Effector memory CD8-positive, alpha-beta T cell (primary cell): Measurements from ENCODE around the gene SESTD1.
"Not testable (repeated sequence)": the region's sequence is repeated elsewhere in the genome, so short reads cannot be mapped to it uniquely, and the experiment has no call there.

Experiments
- ATAC-seq: fragments of 150-1000 bp; cut with Tn5 transposase; replicated peaks from 2 replicates; pipeline ENCODE4 v1.10.0; 2021; ENCODE audit warnings: mild to moderate bottlenecking, moderate library complexity
- DNase-seq, 3 experiments: peaks; one replicate each; pipeline ENCODE4 v3.0.0; 2021
- H3K27ac Mint-ChIP-seq, 2 donors: one replicate each; pipeline ENCODE4 v1.8.0; 2022; ENCODE audit warnings: mild to moderate bottlenecking in 2 of 2, mixed read lengths in 2 of 2, moderate library complexity in 2 of 2
- H3K27me3 Mint-ChIP-seq, 2 donors: one replicate each; pipeline ENCODE4 v1.8.0; 2022; ENCODE audit warnings: mixed read lengths in 2 of 2
- H3K36me3 Mint-ChIP-seq: one replicate; pipeline ENCODE4 v1.8.0; 2022; ENCODE audit warnings: mild to moderate bottlenecking, moderate library complexity, mixed read lengths; ENCODE audit not compliant: insufficient read depth
- H3K4me1 Mint-ChIP-seq, 2 donors: one replicate each; pipeline ENCODE4 v1.8.0; 2022; ENCODE audit warnings: low read depth in 2 of 2, mixed read lengths in 2 of 2
- H3K4me3 Mint-ChIP-seq, 2 donors: one replicate each; pipeline ENCODE4 v1.8.0; 2022; ENCODE audit warnings: mild to moderate bottlenecking in 2 of 2, mixed read lengths in 2 of 2, moderate library complexity in 2 of 2
- H3K9me3 Mint-ChIP-seq, 2 donors: one replicate each; pipeline ENCODE4 v1.8.0; 2022; ENCODE audit warnings: mixed read lengths in 2 of 2

Gene SESTD1

GRCh38 chr2:179081954-179082353 is 182.7 kb downstream of the SESTD1 start:
- no peaks in the 10 kb centered on the region for H3K4me1 Mint-ChIP-seq
- no peak overlapping the region for H3K27ac Mint-ChIP-seq
- H3K9me3 Mint-ChIP-seq = peaks cover 0 to 7% of the 10 kb centered on the region in 2 donors
- ATAC-seq = no peak
- no peak overlapping the region for H3K4me3 Mint-ChIP-seq
- no peaks in the 10 kb centered on the region for H3K27me3 Mint-ChIP-seq
- H3K36me3 Mint-ChIP-seq = no peaks in the 10 kb centered on the region
- DNase-seq = no peak

GRCh38 chr2:179072527-179072926 is 192.1 kb downstream of the SESTD1 start:
- no peak overlapping the region for H3K4me3 Mint-ChIP-seq
- no peak overlapping the region for H3K27ac Mint-ChIP-seq
- H3K4me1 Mint-ChIP-seq = no peaks in the 10 kb centered on the region
- H3K27me3 Mint-ChIP-seq = no peaks in the 10 kb centered on the region
- peaks cover 0 to 4% of the 10 kb centered on the region in 2 donors for H3K9me3 Mint-ChIP-seq
- DNase-seq (no peak), ATAC-seq (no peak)
- no peaks in the 10 kb centered on the region for H3K36me3 Mint-ChIP-seq

- no peak for ATAC-seq
- no peaks in the 10 kb centered on the region for H3K36me3 Mint-ChIP-seq
- DNase-seq = no peak
- no peaks in the 10 kb centered on the region for H3K27me3 Mint-ChIP-seq
- no peak overlapping the region for H3K4me3 Mint-ChIP-seq
- no peaks in the 10 kb centered on the region for H3K4me1 Mint-ChIP-seq
- H3K27ac Mint-ChIP-seq = no peak overlapping the region
- H3K9me3 Mint-ChIP-seq = peaks cover 0 to 4% of the 10 kb centered on the region in 2 donors
Measured at GRCh38 chr2:179071810-179072355, 192.7 kb downstream of the SESTD1 start.

- no peak for ATAC-seq
- Mint-ChIP-seq H3K27ac (no peak overlapping the region), H3K27me3 (no peaks in the 10 kb centered on the region), H3K9me3 (peaks cover 0 to 4% of the 10 kb centered on the region in 2 donors), H3K36me3 (no peaks in the 10 kb centered on the region), H3K4me1 (no peaks in the 10 kb centered on the region), H3K4me3 (no peak overlapping the region)
- DNase-seq = no peak
Measured at GRCh38 chr2:179070895-179071294, 193.7 kb downstream of the SESTD1 start.

- H3K27ac Mint-ChIP-seq = no peak overlapping the region
- H3K9me3 Mint-ChIP-seq = peaks cover 0 to 4% of the 10 kb centered on the region in 2 donors
- no peak overlapping the region for H3K4me3 Mint-ChIP-seq
- no peaks in the 10 kb centered on the region for H3K27me3 Mint-ChIP-seq
- no peaks in the 10 kb centered on the region for H3K4me1 Mint-ChIP-seq
- no peak for DNase-seq
- no peaks in the 10 kb centered on the region for H3K36me3 Mint-ChIP-seq
- no peak for ATAC-seq
Measured at GRCh38 chr2:179069685-179070084, 194.9 kb downstream of the SESTD1 start.

- Mint-ChIP-seq H3K4me1 (no peaks in the 10 kb centered on the region), H3K4me3 (no peak overlapping the region), H3K9me3 (peaks cover 0 to 4% of the 10 kb centered on the region in 2 donors), H3K27ac (no peak overlapping the region), H3K27me3 (no peaks in the 10 kb centered on the region), H3K36me3 (no peaks in the 10 kb centered on the region)
- ATAC-seq (no peak), DNase-seq (no peak)
Measured at GRCh38 chr2:179068991-179069643, 195.5 kb downstream of the SESTD1 start.

- H3K36me3 Mint-ChIP-seq = peaks cover 2% of the 10 kb centered on the region
- no peak overlapping the region for H3K4me3 Mint-ChIP-seq
- ATAC-seq = no peak
Measured at GRCh38 chr2:179059026-179059700, 205.5 kb downstream of the SESTD1 start.

GRCh38 chr2:179057737-179058136 is 206.9 kb downstream of the SESTD1 start:
- H3K27me3 Mint-ChIP-seq = no peaks in the 10 kb centered on the region
- no peaks in the 10 kb centered on the region for H3K4me1 Mint-ChIP-seq
- ATAC-seq (no peak), DNase-seq (no peak)
- peaks cover 0 to 5% of the 10 kb centered on the region in 2 donors for H3K9me3 Mint-ChIP-seq
- no peak overlapping the region for H3K4me3 Mint-ChIP-seq
- H3K27ac Mint-ChIP-seq = no peak overlapping the region
- peaks cover 2% of the 10 kb centered on the region for H3K36me3 Mint-ChIP-seq

More at GRCh38 chr2:179059026-179059700, 205.5 kb downstream of the SESTD1 start:
- H3K9me3 Mint-ChIP-seq = peaks cover 0 to 5% of the 10 kb centered on the region in 2 donors
- no peak for DNase-seq
- no peaks in the 10 kb centered on the region for H3K4me1 Mint-ChIP-seq
- no peak overlapping the region for H3K27ac Mint-ChIP-seq
- H3K27me3 Mint-ChIP-seq = no peaks in the 10 kb centered on the region

- not testable (repeated sequence) for H3K4me3 Mint-ChIP-seq, DNase-seq, H3K4me1 Mint-ChIP-seq, H3K27me3 Mint-ChIP-seq, ATAC-seq, H3K27ac Mint-ChIP-seq, H3K36me3 Mint-ChIP-seq, H3K9me3 Mint-ChIP-seq
Measured at GRCh38 chr2:179053568-179053967, 211.1 kb downstream of the SESTD1 start.
